SKM-1 treated with dmso at 0.1 percent for 144 hours (cell line): ENCODE measurements around the gene MATN3.

Experiments used
- DNase-seq: peaks from one replicate; lab custom pipeline; 2025; ENCODE audit not compliant: unreplicated experiment; lab: John Stamatoyannopoulos, UW

MATN3 gene

GRCh38 chr2:20008703-20009102 lies 3.8 kb downstream of the MATN3 start:
- DNase-seq: no peak

GRCh38 chr2:20005891-20006470 lies 6.5 kb downstream of the MATN3 start:
- no peak for DNase-seq

DNA sequence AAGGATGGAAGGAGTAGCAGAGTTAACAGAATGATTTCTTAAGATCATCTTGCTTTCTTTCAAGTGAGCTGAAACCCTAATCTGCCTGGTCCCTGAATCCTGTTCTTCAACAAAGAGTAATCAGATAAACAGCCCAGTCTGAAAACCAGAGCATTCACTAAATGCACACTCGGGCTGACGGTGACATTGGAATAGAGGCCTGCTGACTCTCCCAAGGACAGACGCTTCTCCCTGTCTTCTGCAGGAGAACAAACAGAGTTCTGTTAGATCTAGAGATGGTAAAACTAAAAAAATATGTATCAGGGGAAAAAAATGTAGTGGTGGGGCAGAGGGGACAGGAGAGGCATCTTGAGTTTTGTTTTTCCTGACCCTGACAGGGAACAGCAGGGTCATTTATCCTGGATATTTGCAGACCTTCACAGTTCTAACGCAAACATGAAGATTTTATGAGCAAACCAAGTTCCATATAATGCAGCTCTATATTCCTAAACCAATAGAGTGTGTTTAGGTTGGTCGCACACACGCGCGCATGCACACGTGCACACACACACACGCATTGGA lies 7.3 kb downstream of the MATN3 start:
- DNase-seq: no peak

DNA sequence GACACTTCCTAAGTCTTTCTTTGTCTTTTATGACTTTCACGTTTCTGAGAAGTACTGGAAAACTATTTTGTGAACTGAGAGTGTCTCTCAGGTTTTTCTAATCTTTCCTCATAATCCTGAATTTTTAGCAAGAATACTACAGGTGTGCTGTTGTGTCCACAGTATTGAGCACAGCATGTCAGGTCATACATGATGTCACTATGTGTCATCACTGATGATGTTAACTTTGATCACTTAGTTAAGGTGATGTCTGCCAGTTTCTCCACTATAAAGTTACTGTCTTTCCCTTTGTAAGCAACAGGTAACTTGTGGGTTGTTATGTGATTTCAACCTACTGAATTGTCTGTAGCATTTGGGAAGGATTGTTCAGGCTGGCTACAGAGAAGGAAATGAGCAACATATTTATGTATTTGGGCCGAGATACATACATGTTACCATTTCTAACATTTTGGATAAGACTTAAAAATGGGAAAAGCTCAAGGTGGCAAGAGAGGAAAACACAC lies 11.1 kb downstream of the MATN3 start:
- no peak for DNase-seq

DNA sequence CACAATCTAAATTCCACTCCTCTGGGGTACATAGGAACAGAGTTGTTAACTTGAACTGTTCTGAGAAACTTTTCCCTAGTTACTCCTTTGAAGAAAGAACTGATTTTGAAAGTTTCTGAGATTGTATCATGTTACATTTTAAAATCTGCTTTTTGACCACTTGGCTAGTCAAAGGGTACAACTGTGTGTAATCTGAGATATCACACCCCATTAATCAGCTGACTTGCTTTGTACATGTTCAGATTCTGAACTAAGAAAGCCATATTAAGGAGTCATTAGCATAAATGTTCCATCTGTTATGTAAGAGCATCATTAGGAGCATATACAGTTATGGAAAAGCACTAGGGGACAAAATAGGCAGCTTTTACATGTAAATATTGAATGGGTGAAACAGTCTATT lies 18.7 kb downstream of the MATN3 start:
- no peak for DNase-seq

GRCh38 chr2:19991895-19992294 lies 20.6 kb downstream of the MATN3 start:
- no peak for DNase-seq

DNA sequence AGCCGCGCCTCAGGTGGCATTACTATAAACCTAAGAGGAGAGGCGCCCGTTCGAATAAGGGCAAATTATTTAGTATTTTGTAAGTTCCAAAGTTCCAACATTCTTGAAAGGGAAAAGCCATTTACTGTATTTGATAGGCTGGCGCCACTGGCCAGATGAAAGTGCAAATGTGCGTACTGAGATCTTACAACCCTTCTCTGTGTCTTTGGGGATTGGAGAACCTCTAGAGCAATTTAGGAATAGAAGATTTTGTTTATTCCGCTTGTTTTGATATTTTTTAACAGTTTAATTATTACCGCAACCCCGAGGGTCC lies 22.1 kb downstream of the MATN3 start:
- no peak for DNase-seq

- peak; percentile 76 for DNase-seq
Observed at GRCh38 chr2:19989667-19990415, 22.6 kb downstream of the MATN3 start, which contains the start of gene WDR35. Gene WDR35 (minus strand): TSS chr2:19990105. CDS start chr2:19990015, 90 bp downstream.

- DNase-seq: no peak
Observed at GRCh38 chr2:19989342-19989666, 23.2 kb downstream of the MATN3 start.

GRCh38 chr2:19988600-19988999 lies 23.9 kb downstream of the MATN3 start:
- DNase-seq: no peak

DNA sequence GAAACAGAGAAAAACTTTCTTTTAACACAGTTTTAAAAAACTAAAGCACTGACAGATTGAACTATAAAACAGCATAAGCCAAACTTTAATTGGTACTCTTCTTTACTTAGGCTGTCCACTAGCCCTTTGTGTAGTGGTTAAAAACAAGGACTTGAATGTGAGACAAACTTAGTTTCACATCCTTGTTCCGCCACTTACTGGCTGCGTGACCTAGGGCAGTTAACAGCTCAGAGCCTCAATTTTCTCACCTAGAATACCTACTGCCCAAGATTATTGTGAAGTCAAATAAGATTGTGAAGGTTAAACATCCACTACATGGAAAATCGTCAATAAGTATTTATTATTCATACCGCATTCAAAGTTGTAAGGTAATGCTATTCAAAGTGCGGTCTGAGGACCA lies 24.5 kb downstream of the MATN3 start:
- no peak for DNase-seq

GRCh38 chr2:19982268-19982667 lies 30.2 kb downstream of the MATN3 start:
- no peak for DNase-seq

DNA sequence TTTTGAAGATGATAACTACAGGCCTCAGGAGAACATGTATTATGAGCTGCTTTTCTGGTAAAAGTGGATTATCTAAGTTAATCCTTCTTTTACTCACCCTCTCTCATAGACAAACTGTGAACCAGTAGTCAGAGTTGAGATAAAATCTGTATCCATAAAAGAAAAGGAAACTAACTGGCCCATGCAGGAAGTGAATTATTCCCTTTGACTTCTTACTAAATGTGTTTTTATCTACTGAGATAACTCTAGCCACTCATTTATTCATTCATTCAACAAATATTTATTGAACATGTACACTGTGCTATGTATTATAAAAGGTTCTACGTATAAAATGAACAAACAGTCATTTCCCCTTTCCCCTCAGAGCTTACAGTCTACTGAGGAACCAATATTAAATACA lies 32.5 kb downstream of the MATN3 start:
- DNase-seq: no peak

GRCh38 chr2:19973466-19973865 lies 39.0 kb downstream of the MATN3 start:
- DNase-seq: no peak

- no peak for DNase-seq
Observed at GRCh38 chr2:19971691-19972090, 40.8 kb downstream of the MATN3 start.

GRCh38 chr2:19963386-19963785 lies 49.1 kb downstream of the MATN3 start:
- DNase-seq: no peak

DNA sequence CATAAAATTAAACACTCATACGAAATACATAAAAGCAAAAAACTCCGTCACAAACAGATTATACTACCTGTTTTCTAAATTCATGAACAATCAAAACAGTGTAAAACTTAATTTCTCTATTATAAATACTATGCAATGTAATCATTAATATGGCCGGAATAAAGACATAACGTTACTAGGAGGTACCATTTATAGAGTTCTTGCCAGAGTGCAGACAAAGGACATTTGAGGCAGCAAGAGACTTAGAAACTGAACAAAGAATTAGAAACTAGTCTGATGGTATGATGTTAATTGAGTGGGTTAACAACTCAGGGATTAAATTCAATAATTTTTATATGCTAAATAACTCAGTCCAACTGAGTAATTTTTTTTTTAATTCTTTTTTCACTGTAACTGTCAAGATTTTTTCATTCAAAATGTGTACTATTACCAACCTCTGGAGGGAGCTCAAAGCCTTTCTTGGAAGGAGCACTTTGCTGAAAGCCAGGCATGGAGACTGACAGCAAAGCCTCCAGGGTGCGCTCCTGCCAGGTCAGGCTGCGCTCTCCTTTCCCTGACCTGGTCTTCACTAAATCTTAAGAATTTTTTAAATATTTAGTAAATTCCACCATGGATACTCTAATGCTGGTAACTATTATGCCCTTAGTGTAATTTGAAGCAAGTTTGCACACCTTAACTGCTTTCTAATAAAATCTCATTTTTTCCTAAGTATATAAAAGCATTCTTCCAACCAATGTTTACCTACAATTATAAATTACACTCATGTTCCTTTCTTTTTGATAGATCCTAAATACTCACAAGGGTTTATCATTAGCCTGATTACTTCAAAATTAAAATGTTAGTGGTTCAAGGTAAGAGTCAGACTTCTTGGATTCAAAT lies 56.7 kb downstream of the MATN3 start:
- peak; percentile 52 for DNase-seq

GRCh38 chr2:19949071-19949470 lies 63.4 kb downstream of the MATN3 start:
- no peak for DNase-seq

DNA sequence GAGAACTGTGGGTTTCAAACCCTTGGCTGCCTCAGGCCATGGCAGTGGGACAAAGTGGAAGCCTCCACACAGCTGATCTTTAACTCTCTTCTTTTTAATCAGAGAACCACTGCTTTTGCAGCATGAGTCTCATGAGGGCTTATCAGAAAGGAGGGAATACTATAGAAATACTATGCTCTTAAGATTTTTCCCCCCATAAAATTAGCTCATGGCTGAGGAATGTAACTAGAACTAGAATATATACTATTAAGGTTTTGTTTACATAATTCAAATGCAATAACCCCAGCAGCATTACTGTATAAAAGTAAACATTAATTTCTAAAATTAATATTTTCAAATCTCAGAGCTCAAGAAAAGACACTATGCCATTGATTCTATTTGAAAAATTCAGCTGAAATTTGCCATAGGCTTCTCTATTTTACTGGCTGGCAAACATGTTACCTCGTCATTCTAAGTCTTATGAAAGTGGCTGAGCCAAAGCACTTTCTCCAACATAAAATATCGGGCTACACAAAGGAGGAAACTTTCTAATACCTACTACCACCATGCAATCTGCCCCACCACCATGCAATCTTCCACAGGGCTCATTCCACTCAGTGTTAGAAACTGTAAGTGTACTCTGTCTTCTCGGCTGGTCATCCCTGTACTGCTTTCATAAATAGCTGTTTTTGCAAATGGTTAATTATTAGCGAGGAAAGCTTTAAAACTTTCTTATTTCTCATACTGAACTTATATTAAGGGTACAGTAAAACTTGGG lies 65.1 kb downstream of the MATN3 start:
- no peak for DNase-seq

GRCh38 chr2:19944205-19944845 lies 68.1 kb downstream of the MATN3 start:
- DNase-seq: no peak
